Measurements from ENCODE around the gene PYGM.
"Not testable (repeated sequence)": the region's sequence is repeated elsewhere in the genome, so short reads cannot be mapped to it uniquely, and the experiment has no call there.

The PYGM gene

DNA sequence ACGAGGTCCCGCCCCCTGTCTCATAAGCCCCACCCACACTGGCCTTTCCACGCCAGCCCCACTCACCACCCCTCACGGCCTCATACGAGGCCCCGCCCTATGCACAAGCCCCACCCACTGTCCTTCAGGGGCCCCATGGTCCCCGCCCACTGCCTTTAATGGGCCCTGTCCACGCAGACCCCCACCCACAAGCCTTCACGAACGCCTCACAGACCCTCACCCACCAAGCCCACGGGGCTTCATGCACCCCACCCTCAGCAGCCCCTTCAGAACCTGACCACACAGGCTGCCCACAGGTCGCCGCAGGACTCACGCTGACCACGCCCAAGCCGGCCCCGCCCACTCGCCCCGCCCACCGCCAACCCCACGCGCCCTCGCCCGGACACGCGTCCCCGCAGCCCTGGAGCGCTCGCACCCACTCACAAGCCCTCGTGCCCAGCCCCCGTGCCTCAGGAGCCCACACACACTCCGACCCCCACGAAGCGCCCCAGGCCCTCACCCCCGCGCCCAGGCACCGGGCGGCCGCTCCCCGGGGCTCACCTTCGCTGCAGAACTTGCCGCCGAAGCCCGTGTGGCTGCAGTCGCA lies 47.3 kb downstream of the PYGM start:
- in situ Hi-C loops (cut with HindIII; ENCODE audit: low pct_ligation_motif_present, low pct_unique_long_range_greater_than_20kb, low sequenced_read_pairs), result no loop called here
- no peak for DNase-seq

DNA sequence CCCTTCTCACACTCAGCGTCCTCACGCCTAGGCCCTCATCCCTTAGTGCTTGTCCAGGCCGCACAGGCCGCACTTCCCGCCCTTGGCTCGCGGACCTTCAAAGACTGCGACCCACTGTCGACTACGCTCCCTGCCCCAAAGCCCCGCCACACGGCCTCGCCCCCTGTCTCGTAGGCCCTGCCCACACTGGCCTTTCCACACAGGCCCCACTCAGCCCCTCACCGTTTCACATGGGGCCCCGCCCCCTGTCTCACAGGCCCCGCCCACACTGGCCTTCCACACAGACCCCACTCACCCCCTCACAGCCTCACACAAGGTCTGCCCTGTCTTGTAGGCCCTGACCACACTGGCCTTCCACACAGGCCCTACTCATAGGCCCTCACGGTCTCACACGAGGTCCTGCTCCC lies 47.8 kb downstream of the PYGM start:
- in situ Hi-C loops (cut with HindIII; ENCODE audit: low pct_ligation_motif_present, low pct_unique_long_range_greater_than_20kb, low sequenced_read_pairs), result no loop called here
- no peak for DNase-seq

DNA sequence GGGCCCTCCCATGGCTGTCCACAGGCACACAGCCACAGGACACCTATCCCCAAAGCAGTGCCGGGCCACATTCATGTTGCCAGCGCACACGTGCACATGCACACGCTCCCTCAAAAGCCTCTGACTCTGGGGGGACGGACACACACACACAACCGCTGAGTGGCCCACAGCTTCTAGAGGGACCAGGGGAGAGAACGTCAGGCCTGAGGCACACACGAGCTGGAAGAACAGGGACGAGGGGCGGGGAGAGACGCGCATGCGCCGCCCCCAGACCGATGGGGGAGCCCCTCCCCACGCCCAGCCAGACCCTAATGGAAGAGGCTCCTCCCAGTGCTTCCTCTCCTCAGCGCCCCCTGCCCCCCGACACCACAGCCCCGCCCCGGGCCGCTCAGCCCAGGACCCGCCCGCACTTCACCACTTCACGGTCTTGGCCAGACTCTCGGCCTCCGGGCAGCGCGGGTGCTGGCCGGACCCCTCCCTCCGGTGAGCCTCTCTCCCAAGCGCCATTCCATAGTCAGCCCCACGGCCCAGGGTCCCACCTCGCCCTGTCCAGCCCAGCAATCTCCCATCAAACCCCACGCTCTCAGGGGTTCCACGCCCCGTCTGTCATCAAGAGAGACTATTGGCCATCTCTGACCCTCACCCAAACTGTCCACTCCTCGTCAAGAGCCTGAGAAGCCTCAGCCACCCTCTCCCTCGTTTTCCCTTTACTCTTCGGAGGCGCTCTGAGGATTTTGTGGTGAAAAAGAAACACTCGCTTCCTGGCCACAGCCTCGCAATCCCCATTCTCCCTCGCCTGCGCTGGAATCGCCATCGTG lies 48.4 kb downstream of the PYGM start:
- no peak for DNase-seq
- in situ Hi-C loops (cut with HindIII; ENCODE audit: low pct_ligation_motif_present, low pct_unique_long_range_greater_than_20kb, low sequenced_read_pairs), result no loop called here

DNA sequence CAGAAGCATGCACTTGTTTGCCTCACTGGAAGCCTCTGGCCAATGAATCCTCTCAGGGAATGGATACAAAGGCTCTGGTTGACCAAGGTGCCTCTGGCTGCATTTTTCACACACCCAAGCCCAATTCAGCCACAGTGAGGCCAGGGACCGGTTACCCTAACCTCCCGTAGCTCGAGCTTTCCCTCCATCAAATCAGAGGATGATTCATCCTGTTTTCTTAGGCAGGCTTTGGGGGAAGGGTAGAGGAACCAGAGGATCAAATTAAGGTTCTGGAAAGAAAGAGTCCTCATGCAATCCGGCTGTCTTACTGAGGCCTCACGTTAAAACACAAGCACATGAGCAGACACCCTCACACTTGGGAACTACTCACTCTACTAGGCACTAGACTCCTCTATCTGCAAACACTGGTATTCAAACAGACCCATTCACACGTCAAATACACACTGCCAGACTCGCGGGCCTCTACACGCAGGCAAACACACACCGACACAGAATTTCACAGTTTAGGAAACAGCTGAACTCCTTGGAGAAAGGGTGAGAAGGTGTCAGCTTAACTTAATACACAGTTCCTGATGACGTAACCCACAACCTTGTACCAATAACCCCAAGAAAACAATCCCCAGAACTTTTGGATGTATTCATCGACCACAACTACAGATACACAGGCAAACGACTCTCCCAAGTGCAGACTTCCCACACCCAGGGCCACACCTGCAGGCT lies 49.2 kb downstream of the PYGM start:
- no peak for DNase-seq
- in situ Hi-C loops (cut with HindIII; ENCODE audit: low pct_ligation_motif_present, low pct_unique_long_range_greater_than_20kb, low sequenced_read_pairs), result no loop called here

DNA sequence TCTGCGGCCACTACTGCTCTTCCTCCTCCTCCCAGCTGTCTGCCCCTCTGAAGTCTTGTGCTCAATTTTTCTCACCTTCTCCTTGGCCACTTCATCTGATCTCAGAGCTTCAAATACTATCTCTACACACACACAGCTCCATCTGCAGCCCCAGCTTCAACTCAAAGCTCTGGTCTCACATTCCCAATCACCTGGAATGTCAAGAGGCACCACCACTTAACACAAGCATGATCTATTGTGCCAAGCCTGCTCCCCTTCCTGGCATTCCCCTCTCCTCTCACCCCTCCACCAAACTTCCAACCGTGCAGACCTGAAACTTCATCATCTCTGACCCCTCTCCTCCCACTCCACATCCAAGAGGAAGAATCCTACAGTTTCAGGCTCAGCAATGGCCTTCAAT lies 54.3 kb downstream of the PYGM start:
- DNase-seq, result no peak
- in situ Hi-C loops (cut with HindIII; ENCODE audit: low pct_ligation_motif_present, low pct_unique_long_range_greater_than_20kb, low sequenced_read_pairs), result no loop called here

DNA sequence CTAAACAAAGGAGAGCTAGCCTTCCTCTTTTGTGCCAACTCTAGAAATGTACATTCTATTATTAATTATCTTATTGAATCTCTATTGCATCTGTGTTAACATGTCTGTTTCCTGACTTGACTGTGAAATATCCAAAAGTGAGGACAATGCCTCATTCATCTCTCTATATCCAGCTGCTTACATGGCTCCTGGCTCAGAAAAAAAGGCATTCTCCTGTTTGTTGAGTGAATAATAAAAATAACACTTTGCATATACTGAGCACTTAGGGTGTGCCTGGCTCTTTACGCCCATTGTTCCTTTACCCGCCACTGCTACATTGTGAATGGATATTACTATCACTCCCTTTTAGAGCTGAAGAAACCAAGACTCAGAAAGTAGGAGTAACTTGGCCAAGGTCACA lies 56.7 kb downstream of the PYGM start:
- in situ Hi-C loops (cut with HindIII; ENCODE audit: low pct_ligation_motif_present, low pct_unique_long_range_greater_than_20kb, low sequenced_read_pairs), result no loop called here
- DNase-seq, result no peak

DNA sequence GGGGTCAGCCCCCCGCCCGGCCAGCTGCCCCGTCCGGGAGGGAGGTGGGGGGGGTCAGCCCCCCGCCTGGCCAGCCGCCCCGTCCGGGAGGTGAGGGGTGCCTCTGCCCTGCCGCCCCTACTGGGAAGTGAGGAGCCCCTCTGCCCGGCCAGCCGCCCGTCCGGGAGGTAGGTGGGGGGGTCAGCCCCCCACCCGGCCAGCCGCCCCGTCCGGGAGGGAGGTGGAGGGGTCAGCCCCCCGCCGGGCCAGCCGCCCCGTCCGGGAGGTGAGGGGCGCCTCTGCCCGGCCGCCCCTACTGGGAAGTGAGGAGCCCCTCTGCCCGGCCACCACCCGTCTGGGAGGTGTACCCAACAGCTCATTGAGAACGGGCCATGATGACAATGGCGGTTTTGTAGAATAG lies 57.8 kb downstream of the PYGM start:
- DNase-seq; in situ Hi-C loops (cut with HindIII; ENCODE audit: low pct_ligation_motif_present, low pct_unique_long_range_greater_than_20kb, low sequenced_read_pairs): not testable (repeated sequence)

DNA sequence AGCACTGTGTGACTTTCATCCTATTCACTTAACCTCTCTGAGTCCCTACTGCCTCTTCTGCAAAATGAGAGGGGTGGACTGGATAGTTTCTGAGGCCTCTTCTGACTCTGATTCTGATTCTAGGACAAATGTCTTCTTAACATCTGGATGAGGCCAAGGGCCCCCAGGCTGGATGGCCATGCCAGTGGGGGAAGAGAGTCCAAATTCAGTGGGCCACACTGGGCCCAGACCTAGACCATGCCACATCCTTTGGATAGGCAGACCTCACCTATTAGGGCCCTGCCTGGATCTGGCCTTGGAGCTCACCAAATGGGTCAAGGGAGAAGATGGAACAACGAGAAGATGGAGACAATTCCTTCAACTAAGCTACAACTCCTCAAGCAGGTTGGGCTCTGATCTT lies 61.3 kb downstream of the PYGM start:
- in situ Hi-C loops (cut with HindIII; ENCODE audit: low pct_ligation_motif_present, low pct_unique_long_range_greater_than_20kb, low sequenced_read_pairs), result no loop called here
- no peak for DNase-seq

DNA sequence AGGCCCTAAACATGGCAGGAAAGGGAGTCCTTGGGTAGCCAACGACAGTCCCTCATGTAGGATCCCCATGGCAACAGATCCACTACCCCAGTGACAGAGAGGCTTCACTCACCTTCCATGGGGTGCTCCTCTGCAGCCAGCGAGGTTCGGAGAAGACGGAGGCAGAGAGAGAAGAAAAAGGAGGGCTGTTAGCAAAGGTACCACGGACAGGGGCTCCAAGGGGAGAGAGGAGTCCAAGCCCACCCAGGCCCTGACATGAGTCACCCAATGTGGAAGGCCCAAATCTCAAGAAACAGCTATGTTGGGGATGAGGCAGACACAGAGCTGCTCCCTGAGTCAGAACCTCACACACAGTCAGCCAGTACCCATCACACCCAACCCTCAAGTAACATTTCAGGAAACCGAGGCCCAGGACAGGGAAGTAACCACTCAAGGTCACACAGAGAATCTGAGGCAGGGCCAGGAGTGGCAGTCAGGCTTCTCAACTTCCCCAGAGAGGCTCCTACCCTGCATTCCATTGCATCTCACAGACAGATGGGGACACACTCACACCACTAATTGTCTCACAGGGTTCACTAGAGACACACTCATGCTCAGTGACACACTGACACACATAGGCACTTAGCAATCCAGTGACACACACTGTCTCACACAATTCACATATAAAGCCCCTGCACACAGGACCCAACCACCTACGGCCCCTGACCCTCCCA lies 62.0 kb downstream of the PYGM start:
- DNase-seq, result no peak
- in situ Hi-C loops (cut with HindIII; ENCODE audit: low pct_ligation_motif_present, low pct_unique_long_range_greater_than_20kb, low sequenced_read_pairs), result no loop called here
